Parathyroid adenoma (tissue), 2 donors: ENCODE results near the gene CPT1B.

Experiments used
- H2AFZ ChIP-seq: fragments of 300-600 bp; sonication (generic); one replicate; pipeline ENCODE4 v1.7.0; 2017; ENCODE audit warnings: antibody characterized with exemption, mild to moderate bottlenecking
- H3K27ac ChIP-seq: fragments of 300-600 bp; sonication (generic); one replicate; pipeline ENCODE4 v1.7.0; 2017
- H3K27me3 ChIP-seq: fragments of 300-600 bp; sonication (generic); one replicate; pipeline ENCODE4 v1.7.0; 2017; ENCODE audit warnings: low read length; ENCODE audit not compliant: control insufficient read depth, insufficient read depth
- H3K36me3 ChIP-seq: fragments of 300-600 bp; sonication (generic); one replicate; pipeline ENCODE4 v1.7.0; 2017; ENCODE audit warnings: low read length; ENCODE audit not compliant: control insufficient read depth, insufficient read depth
- H3K4me1 ChIP-seq: fragments of 300-600 bp; sonication (generic); one replicate; pipeline ENCODE4 v1.7.0; 2017; ENCODE audit warnings: control low read depth
- H3K4me2 ChIP-seq: fragments of 300-600 bp; sonication (generic); one replicate; pipeline ENCODE4 v1.7.0; 2017; ENCODE audit warnings: low read length
- H3K4me3 ChIP-seq: fragments of 300-600 bp; sonication (generic); one replicate; pipeline ENCODE4 v1.7.0; 2017; ENCODE audit warnings: low read depth, low read length
- H3K79me2 ChIP-seq: fragments of 300-600 bp; sonication (generic); one replicate; pipeline ENCODE4 v1.7.0; 2017; ENCODE audit warnings: control low read depth
- H3K9ac ChIP-seq: fragments of 300-600 bp; sonication (generic); one replicate; pipeline ENCODE4 v1.7.0; 2017; ENCODE audit warnings: mild to moderate bottlenecking
- H3K9me3 ChIP-seq: fragments of 300-600 bp; sonication (generic); one replicate; pipeline ENCODE4 v1.7.0; 2017; ENCODE audit warnings: low read length; ENCODE audit not compliant: control insufficient read depth
- TF ChIP-seq, protein P1 (sequence below): fragments of 300-600 bp; sonication (generic); IDR thresholded peaks from one replicate; pipeline ENCODE4 v1.7.0; 2017; ENCODE audit warnings: antibody characterized with exemption, mild to moderate bottlenecking
- donor health status: primary hyperparathyroidism.

CPT1B gene

DNA sequence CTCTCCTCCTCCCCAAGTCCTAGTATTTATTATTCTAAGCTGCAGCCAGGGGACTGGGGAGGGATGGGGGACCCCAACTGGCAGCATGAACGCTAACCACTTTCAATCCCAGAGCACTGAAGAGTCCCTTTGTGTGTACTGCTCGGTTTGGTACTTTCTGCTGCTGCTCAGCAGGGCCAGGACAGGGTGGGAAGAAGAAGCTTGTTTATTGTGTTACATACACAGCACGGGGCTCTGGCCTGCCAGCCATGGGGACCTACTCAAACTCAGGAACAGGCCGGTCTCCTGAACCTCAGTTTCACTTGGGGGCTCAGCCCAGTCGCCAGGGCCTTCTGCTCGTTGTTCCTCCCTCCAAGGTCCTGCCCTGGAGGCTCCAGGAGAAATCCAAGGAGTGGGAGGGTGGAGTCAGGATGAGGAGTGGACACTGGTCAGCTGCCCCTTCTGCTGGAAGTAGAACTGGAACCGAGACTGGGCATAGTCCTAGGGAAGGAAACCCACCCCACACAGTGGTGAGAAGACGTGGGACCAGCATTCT, 616 bp upstream of the CPT1B start:
- Histone ChIP-seq H3K27me3 (no peaks in the 10 kb centered on the region), H3K27ac (peak overlapping the region; percentile 88), H3K9ac (no peak overlapping the region), H2AFZ (no peak overlapping the region), H3K4me2 (peak overlapping the region; percentile 50), H3K4me3 (peak overlapping the region; percentile 11), H3K9me3 (no peaks in the 10 kb centered on the region), H3K36me3 (no peaks in the 10 kb centered on the region), H3K79me2 (no peaks in the 10 kb centered on the region), H3K4me1 (peaks cover 3% of the 10 kb centered on the region)
- TF ChIP-seq, protein P1, sequence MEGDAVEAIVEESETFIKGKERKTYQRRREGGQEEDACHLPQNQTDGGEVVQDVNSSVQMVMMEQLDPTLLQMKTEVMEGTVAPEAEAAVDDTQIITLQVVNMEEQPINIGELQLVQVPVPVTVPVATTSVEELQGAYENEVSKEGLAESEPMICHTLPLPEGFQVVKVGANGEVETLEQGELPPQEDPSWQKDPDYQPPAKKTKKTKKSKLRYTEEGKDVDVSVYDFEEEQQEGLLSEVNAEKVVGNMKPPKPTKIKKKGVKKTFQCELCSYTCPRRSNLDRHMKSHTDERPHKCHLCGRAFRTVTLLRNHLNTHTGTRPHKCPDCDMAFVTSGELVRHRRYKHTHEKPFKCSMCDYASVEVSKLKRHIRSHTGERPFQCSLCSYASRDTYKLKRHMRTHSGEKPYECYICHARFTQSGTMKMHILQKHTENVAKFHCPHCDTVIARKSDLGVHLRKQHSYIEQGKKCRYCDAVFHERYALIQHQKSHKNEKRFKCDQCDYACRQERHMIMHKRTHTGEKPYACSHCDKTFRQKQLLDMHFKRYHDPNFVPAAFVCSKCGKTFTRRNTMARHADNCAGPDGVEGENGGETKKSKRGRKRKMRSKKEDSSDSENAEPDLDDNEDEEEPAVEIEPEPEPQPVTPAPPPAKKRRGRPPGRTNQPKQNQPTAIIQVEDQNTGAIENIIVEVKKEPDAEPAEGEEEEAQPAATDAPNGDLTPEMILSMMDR: peak; percentile 0

DNA sequence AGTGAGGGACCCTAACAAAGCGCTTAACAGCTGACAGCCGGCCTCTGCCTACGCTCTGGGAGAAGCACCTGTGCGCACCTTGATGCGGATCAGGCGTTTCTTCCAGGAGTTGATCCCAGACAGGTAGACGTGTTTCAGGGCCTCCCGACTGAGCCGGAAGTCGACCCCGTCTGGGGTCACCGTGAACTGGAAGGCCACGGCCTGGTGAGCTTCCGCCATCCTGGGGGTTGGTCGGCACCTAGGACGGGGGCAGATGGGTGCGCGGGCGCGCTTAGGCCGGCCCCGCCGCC, 585 bp downstream of the CPT1B start:
- Histone ChIP-seq H3K4me2 (no peak overlapping the region), H2AFZ (no peak overlapping the region), H3K4me3 (no peak overlapping the region), H3K4me1 (no peaks in the 10 kb centered on the region), H3K79me2 (no peaks in the 10 kb centered on the region), H3K9me3 (no peaks in the 10 kb centered on the region), H3K36me3 (no peaks in the 10 kb centered on the region), H3K27ac (peak overlapping the region; percentile 88), H3K9ac (no peak overlapping the region), H3K27me3 (no peaks in the 10 kb centered on the region)
- TF ChIP-seq, protein P1: no peak

DNA sequence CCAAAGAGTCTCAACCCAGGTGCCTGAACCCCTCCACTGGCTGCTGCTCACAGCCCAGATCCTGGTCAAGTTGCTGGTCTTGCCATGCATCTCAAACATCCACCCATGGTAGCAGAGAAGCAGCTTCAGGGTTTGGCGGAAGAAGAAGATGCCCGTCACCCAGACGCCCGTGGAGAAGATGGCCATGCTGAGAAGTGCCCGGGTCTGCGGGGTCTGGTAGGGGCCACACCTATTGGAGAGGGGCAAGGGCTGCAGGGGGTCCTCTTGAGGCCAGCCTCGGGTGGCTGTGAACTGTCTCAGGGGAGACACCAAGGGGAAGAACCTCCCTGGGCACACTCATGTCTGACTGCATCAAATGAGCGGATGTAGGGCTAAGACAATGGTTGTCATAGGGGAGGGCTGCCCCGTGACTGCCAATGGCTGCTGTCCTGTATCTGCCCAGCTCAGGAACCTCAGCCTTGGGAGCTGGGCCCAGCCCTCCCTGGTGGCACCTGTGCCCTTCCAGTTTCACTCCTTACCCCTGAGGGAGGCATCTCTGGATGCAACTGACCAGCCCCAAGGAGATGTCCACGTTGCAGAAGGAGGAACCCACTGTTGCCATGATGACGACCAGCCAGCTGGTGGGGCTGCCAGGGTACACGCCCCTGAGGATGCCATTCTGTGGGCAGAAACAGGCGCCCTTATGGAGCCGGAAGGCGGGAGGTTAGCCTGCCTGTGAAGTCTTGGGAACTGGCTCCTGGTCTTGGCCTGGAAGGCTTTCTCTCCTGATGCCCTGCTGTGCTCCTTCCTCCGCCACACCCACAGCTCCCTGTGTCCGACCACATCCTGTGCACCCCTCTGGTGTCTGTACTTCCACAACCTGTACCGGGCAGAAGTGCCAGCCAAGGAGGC, 1.2 kb downstream of the CPT1B start:
- Histone ChIP-seq H2AFZ (no peak overlapping the region), H3K27ac (peak overlapping the region; percentile 88), H3K9ac (no peak overlapping the region), H3K9me3 (no peaks in the 10 kb centered on the region), H3K27me3 (no peaks in the 10 kb centered on the region), H3K4me3 (no peak overlapping the region), H3K36me3 (no peaks in the 10 kb centered on the region), H3K79me2 (no peaks in the 10 kb centered on the region), H3K4me1 (no peaks in the 10 kb centered on the region), H3K4me2 (no peak overlapping the region)
- TF ChIP-seq, protein P1: no peak

DNA sequence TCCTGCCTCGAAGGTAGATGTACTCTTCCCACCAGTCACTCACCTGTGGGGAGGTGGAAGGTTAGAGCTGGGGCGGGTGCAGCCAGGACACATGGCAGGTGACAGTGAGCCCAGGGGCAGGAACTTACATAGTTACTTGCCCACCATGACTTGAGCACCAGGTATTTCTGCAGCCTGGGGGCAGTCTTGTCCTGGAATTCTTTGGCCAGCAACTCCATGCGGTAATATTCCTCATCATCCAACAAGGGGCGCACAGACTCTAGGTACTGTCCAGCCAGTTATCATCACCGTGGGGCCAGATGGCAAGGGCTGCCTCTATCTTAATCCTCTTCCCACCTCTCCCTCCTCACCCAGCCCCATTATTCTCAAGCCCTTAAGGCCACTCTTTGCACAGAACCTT, 2.2 kb downstream of the CPT1B start:
- Histone ChIP-seq H3K27me3 (no peaks in the 10 kb centered on the region), H3K36me3 (no peaks in the 10 kb centered on the region), H3K4me3 (no peak overlapping the region), H3K27ac (no peak overlapping the region), H3K9ac (no peak overlapping the region), H2AFZ (no peak overlapping the region), H3K4me2 (no peak overlapping the region), H3K79me2 (no peaks in the 10 kb centered on the region), H3K9me3 (no peaks in the 10 kb centered on the region), H3K4me1 (no peaks in the 10 kb centered on the region)
- TF ChIP-seq, protein P1: peak; percentile 50
